GM18909 (cell line): ENCODE results near the gene SYNGR4.
"Not testable (repeated sequence)": the region's sequence is repeated elsewhere in the genome, so short reads cannot be mapped to it uniquely, and the experiment has no call there.

Source experiments
- ATAC-seq: cut with Tn5 transposase; IDR thresholded peaks from one replicate; pipeline ENCODE4 v1.9.1; 2021; ENCODE audit warnings: mild to moderate bottlenecking; ENCODE audit not compliant: unreplicated experiment, poor library complexity

Gene SYNGR4

DNA sequence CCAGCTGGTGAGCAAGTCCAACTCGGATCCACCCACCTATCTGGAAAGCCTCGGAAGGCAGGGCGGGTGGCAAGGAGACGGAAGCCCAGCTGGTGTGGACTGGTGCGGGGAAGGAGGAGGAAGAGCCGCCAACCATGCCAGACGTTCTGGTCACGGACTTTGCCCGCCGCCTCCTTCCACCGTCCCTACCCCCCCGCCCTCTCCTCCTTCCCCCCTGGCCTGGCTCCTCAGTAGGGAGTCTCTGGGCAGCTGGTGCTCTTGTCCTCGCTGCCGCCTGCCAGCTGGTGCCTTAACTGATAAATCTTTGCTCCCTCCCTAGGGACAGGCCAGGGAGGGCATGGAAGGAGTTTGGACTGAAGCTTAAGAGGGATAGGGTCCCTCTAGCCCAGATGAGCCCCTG, 4.8 kb downstream of the SYNGR4 start:
- ATAC-seq = no peak

DNA sequence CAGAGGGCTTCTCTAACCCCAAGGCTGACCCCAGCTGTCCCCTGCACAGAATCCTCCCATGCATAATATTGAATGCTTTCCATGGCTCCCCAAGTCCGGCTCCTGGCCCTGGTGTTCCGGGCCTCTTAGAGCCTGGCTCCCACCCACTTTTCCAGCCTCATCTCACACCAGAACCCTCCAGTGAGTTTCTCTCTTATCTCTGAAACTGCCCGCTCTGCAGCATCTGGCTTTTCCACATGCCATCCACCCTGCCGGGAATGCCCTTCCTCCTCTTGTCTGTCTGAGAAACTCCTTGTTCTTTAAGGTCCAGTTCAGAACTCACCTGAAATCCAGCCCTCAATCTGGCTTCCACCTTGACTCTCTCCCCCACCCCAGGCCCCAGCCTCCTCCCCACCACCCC, 6.8 kb downstream of the SYNGR4 start:
- no peak for ATAC-seq

DNA sequence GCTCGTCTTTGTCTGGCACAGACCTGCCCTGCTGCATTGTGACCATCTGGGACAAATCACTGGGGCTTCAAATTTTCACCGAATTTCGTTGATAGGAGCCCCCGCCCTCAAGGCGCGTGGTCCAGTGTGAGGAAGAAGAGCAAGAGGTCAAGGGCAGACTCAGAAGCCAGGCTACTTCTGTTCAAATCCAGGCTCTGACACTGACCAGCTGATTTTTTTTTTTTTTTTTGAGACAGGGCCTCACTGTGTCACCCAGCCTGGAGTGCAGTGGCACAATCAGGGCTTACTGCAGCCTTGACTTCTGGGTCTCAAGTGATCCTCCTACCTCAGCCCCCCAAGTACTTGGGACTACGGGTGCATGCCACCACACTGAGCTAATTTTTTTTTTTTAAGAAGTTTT, 7.2 kb downstream of the SYNGR4 start:
- ATAC-seq = no peak

DNA sequence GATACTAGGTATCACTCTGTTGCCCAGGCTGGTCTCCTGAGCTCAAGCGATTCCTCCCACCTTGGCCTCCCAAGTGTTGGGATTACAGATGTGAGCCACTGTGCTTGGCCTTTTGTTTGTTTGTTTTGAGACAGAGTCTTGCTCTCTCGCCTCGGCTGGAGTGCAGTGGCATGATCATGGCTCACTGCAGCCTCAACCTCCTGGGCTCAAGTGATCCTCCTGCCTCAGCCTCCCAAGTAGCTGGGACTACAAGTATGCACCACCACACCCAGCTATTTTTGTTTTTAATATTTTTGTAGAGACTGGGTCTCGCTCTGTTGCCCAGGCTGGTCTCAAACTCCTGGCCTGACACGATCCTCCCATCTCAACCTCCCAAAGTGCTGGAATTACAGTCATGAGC, 7.6 kb downstream of the SYNGR4 start:
- not testable (repeated sequence) for ATAC-seq

DNA sequence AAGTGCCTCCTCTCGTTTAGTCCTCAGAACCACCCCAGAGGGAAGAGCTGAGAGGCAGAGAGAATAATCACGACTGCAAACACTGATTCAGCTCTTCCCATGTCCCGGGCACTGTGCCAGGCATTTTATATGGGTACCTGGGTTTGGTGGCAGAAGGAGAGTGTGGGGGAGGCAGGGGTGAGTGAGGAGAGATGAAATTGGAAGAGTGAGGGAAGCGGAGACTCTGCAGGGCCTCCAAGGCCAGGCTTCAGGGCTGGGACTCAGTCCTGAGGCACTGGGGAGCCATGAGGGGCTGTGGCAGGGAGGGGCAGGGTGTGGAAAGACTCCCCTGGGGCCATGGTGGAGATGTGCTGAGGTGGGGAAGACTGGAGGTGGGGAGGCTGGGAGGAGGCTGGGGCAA, 8.7 kb downstream of the SYNGR4 start:
- no peak for ATAC-seq

DNA sequence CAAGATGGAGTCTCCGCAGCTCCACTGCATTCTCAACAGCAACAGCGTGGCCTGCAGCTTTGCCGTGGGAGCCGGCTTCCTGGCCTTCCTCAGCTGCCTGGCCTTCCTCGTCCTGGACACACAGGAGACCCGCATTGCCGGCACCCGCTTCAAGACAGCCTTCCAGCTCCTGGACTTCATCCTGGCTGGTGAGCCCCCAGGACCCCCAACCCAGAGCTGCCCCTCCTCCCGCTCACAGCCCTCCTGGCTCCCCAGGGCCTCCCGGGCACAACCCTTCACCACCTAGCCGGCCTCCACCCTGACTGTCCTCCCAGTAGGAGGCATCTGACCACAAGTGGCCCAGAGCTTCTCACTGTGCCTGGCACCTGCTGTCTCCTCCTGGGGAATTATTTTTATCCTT, 9.4 kb downstream of the SYNGR4 start:
- ATAC-seq = no peak

DNA sequence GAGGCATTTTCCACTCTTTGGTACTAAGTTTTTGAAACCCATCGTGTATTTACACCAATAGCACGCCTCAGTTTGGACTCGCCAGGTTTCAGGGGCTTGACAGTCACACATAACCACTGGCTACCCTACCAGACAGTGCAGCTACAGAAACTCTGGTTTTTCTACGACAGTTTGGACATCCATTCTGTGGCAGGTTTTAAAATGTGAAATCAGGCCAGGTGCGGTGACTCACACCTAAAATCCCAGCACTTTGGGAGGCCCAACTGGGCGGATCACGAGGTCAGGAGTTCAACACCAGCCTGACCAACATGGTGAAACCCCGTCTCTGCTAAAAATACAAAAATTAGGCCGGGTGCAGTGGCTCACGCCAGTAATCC, 14.0 kb downstream of the SYNGR4 start:
- ATAC-seq = no peak

DNA sequence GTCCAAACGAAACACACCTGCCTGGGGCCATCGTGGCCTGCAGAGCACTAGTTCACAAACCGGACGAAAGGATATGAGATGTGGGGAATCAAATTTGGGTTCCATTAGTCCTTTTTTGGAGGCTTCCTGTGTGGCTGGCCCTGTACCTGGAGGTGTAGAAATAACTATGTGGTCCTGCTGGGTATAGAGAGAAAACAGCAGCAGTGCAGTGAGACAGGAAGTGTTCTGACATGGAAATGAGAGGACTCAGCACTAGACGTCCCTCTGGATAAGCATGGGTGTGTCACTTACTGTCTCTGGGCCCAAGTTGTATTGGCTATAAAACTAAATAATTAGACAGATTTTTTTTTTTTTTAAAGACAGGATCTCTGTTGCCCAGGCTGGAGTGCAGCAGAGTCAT, 14.9 kb downstream of the SYNGR4 start:
- ATAC-seq = no peak

DNA sequence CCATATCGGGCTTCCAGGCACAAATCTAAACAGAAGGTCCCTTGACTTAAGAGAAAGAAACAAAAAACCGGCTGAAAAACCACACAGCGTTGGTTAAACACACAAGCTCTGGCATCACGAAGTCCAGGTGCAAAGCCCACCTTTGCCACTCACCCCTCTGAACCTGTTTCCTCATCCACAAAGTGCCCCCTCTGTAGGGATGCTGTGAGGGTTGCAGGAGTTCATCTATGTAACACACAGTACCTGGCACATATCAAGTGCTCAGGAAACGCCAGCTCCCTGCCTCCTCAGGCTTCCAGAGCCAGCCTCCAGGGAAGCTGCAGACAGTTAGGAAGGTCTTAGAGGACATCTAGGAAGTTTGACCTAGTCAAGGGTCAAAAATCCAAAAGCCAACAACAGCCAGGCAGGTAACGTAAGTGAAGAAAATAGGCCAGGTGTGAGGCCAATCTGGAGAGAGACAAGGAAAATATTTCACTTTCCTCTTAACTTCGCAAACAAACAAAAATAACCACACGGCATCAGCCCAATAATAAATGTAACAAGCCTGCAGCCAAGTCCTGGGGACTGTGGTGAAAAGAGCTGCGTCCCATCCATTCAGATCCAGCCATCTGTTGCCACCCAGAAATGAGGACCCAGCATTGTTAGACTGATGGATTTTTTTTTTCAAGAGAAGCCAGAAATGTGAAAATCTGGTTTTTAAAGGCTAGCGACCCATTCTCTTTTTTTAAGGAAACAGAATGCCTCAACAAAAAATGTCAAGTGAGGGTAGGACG, 17.2 kb downstream of the SYNGR4 start:
- no peak for ATAC-seq

DNA sequence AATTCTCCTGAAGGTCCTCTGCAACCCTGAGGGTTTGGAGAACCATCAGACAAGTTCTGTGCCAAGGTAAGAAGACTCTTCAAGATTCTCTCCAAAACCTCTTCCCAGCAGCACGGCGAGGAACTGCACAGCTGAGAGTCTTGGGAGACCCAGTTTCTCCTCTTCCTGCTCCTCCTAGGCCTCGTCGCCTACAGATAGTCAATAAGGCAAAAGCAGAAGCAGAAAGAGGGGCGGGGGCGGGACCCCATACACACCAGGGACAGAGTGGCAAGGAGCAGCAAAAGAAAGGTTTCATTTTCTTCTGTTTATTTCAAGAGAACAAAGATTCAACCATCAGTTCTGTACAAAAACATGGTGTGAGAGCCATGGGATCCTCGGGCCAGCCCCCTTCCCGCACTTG, 18.1 kb downstream of the SYNGR4 start:
- ATAC-seq = no peak

DNA sequence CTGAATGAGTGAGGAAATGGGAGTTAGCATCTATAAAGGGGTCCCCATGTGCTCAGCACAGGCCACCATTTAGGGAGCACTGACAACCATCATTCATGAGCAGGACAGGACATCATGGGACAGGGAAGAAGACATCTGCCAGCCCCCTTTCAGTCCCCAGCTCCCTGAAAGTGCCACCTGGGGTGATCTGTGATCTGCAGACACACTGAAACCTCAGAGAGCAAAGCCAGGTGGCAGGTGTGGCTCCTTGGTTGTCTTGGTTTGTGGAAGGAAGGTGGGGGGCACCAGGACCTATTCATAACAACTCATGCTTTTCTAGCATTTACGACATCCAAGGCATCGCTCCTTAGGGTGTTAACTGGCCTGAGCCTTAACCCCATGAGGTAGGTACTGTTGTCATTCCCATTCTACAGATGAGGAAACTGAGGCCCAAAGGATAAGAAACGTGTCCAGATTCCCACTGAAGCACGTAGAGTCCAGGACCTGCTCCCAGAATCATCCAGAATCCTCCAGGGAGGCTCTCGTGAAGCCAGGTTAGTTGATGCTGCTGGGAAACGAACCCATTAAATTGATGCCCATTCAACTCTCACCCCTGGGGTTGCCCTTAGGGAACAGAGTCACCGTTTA, 21.4 kb downstream of the SYNGR4 start:
- ATAC-seq = no peak

DNA sequence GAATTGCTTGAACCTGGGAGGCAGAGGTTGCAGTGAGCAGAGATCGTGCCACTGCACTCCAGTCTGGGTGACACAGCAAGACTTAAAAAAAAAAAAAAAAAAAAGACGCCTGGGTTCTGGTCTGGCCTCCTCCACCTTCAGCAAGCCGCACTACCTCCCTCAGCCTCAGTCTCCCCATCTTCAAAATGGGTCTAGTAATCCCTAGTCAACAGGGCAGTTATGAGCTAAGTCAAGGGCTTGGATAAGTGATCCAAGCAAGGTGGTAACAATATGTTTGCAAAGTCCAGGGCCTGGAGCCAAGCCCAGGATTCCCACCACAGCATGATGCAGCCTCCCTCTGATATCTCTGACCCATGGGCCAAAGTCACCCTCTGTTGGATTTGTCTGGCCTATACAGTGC, 22.8 kb downstream of the SYNGR4 start:
- no peak for ATAC-seq

DNA sequence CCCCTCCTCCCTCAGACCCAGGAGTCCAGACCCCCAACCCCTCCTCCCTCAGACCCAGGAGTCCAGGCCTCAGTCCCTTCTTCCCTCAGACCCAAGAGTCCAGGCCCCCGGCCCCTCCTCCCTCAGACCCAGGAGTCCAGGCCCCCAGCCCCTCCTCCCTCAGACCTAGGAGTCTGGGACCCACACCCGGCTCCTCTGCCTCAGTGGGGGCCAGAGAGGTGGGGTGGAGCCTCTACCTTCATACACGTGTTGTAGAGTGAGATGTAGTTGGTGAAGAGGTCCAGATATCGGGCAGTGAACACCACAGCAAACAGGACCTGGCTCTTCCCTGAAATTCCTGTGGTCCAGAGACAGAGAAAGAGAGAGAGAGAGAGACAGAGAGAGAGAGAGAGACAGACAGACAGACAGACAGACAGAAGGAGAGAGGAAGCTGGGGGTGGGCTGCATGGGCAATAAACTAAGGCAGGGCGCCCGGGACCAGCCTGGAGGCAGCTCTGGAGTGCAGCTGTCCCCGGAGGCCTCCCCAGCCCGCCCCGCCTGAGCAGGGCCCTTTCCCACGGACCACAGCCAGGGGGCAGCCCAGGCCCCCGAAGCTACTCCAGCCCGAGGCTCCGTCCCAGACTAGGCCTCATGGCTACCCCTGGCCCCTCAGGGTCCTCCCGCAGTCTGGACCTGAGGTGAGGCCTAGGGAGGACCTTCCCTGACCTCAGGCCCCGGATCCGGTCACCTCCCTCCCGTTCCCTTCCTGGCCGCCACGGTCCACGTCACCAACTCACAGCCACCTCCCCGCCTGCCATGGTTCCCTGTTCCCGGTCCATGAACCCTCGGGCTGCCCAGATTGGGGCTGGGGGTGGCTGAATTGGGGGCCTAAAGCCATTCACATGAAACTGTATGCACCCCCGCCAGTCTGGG, 26.3 kb downstream of the SYNGR4 start:
- ATAC-seq = peak; percentile 49

DNA sequence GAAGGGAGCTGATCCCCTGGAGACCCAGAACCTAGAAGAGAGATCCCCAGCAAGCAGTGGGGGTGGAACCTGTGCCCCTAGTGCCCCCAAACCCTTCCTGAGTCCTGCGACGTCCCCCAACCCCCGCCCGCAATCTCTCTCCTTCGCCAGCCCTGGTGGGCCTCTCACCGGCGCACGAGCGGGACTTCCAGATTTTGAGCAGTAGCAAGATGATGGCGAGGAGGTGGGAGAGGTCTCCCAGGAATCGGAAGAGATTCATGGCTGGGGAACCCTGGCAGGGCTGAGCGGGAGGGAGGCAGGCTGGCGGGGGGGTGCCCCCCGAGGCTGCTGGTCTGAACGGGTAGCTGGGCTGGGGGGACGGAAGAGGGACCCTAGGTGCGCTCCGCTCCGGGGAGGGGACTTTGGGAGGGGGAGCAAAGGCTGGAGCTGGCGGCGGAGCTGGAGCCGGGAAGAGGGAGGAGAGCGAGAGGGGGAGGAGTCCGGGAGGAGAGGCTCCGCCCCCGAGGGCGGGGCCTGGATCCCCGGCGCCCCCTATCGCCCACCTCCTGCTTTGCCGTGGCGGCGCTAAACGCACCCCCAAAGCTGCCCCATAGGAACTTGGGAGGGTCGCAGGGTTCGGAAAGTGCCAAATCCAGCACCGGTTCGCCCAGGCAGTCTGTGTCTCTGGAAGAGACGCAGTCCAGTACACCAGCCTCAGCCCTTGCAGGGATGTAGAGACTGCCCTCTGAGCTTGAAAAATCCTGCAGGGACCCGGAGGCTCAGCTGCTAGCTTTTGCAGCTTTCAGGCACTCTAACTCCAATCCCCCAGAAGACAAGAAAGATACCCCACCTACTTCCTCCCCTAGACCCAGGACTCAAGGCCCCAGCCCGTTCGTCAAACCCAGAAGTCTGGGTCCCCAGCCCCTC, 27.2 kb downstream of the SYNGR4 start, which contains the start of gene KDELR1:
KDELR1 (minus strand) TSS at position 452 of the 906 bp plus-strand sequence; CDS start at position 259, 193 bp downstream.
- peak; percentile 61 for ATAC-seq

DNA sequence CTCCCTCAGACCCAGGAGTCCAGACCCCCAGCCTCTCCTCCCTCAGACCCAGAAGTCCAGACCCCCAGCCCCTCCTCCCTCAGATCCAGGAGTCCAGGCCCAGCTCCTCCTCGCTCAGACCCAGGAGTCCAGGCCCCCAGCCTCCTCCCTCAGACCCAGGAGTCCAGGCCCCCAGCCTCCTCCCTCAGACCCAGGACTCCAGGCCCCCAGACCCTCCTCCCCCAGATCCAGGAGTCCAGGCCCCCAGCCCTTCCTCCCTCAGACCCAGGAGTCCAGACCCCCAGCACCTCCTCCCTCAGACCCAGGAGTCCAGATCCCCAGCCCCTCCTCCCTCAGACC, 27.8 kb downstream of the SYNGR4 start:
- not testable (repeated sequence) for ATAC-seq

DNA sequence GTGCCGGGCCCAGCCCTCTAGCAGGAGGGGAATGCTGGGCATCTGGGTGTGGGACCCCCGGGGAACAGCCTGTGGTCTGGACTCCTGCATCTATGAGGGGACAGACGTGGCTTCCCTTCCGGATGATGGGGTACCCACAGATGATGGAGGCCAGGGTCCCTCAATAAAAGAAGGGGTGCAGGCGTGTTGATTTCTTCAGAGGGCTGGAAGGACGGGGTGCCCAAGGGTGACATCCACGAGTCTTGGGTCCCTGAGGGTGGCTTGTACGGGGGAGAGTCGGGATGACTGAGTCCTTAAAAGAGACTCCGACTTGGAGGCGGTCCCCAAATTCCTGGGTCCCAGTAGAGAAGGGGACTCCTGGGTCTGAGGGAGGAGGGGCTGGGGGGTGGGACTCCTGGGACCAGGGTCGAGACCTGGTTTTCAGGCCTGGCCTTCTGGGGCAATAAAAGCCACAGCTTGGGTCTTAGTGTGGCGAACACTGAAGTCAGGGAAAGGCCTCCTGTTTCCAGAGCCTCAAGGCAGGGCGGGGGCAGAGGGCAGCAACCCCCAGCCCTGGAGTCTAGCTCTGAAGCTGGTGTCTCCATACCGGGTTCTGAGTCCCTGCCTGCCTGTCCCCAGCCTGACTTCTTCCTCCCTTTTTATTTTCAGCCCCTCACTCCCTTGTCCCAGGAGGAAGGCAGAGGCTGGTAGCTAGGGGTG, 28.8 kb downstream of the SYNGR4 start:
- no peak for ATAC-seq

DNA sequence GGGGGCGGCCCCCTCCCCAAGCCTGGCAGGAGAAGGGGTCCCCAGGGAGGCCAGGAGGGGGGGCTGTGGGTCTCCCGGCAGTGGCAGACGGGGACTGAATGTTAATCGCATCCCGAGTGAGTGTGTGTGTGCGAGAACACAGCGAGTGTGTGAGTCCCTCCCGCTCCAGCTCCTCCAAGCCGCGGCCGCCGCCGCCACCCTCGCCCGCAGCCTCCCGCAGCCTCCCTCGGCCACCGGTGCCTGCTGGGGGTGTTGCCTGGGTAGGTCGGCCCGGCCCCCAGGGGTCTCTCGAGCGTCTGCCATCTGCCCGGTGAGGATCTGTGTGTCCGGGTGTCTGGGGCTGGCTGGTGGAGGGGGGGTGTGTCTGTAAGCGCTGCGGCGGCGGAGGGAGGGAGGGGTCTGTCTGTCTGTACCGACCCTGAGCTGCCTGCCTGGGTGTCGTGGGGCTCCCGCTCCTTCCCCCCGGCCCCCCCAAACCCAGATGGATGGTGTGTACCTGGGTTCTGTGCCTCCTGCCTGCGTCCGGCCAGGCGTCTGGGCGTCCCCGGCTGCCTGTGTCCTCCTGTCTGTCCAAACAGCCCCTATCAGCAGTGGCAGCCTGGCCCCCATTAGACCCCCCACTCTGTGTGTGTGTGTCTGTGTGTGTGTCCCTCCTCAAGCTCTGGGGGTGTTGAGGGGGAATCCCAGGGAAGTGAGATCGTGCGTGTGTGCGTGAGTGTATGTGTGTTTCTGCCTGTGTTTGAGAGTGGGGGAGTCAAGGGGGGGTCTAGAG, 29.6 kb downstream of the SYNGR4 start, which contains the start of gene GRIN2D:
GRIN2D (plus strand) TSS at position 110 of the 772 bp plus-strand sequence. CDS start 4,725 bp downstream, outside the sequence.
- ATAC-seq = no peak

DNA sequence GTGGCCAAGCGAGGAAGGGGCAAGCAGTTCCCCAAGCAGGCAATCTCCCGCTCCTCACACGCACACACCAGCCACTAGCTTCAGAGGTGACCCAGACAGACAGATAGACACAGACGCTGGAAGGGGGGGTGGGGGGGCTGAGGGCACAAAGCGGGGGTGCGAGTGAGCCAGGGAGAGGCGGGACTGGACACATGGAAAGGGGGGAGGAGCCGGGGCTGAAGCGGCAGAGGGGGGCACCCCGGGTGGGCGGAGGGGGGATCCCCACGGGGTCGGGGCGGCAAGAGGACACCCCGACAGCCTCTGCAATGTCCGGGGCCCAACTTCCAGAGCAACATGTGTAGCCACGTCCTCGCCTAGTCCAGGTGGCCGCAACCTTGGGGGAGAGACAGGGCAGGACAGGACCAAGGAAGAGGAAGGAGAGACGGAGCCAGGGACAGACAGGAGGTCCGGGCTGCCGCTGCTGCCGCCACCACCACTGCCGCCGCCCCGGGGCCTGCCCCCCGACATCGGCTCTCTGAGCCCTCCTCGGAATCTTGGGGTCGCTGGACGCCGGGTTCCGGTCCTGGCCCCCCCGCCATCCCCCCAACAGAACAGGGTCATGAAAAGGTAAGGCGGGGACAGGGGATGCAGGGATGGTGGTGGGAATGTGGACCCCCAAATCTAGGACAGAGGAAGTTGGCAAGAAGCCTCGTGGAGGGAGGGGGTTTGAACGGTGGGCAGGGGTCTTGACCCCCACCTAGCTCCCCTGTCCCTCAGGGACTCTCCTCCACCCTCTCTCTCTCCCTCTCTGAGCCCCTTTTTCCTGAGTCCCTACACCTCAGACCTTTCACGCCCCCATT, 30.4 kb downstream of the SYNGR4 start:
- ATAC-seq = no peak
